GM23338 (cell line): Measurements from ENCODE around the gene FAXC. TPM values are rescaled to one million over a fixed set of nuclear protein-coding genes. Genes with fewer than 3 reads are reported as not detected.

Experiments used
- CREB1 ChIP-seq: fragments of 250-450 bp; sonication (Bioruptor Pico); IDR thresholded peaks from 2 replicates; pipeline ENCODE4 v1.5.0; 2020; ENCODE audit warnings: low read depth, mild to moderate bottlenecking, moderate library complexity
- EZH2 ChIP-seq: fragments of 200-600 bp; sonication (generic); IDR thresholded peaks from one replicate; pipeline ENCODE4 v1.8.0; 2017; ENCODE audit warnings: antibody characterized with exemption, mild to moderate bottlenecking, low read depth; ENCODE audit not compliant: unreplicated experiment
- EZH2phosphoT487 ChIP-seq: fragments of 200-600 bp; sonication (generic); IDR thresholded peaks from one replicate; pipeline ENCODE4 v1.8.1; 2018; ENCODE audit warnings: antibody characterized with exemption; ENCODE audit not compliant: unreplicated experiment
- POLR2AphosphoS5 ChIP-seq: IDR thresholded peaks from 2 replicates; pipeline ENCODE4 v1.6.1; 2016; ENCODE audit warnings: antibody characterized with exemption, low read depth
- polyA plus RNA-seq: library from polyadenylated mRNA; unstranded; fragments of >200 nt; fragmentation: Nextera tagmentation; extraction: Ambion mirVana; gene quantifications from 2 replicates; pipeline ENCODE4 v1.2.1, GENCODE V29; 2016
- total RNA-seq: library from RNA; depleted of rRNA; stranded (reverse); fragments of >200 nt; shearing (Covaris generic); gene quantifications from 2 replicates; pipeline ENCODE4 v1.2.3, GENCODE V29; 2014
- TF ChIP-seq, protein P1 (sequence below): fragments of 250-450 bp; sonication (Bioruptor Pico); IDR thresholded peaks from 2 replicates; pipeline ENCODE4 v1.5.0; 2020; ENCODE audit warnings: mild to moderate bottlenecking, moderate library complexity
- TF ChIP-seq, protein P2 (sequence below), 2 experiments: fragments of 200-600 bp in 1 of 2; sonication (generic) in 1 of 2; conservative IDR thresholded peaks; 2 replicates each; pipeline versions ENCODE4 v1.5.1 to v1.6.1; 2016 to 2017; ENCODE audit warnings: antibody characterized with exemption in 2 of 2, low read depth in 2 of 2, mild to moderate bottlenecking in 2 of 2, moderate library complexity in 1 of 2
- TF ChIP-seq, protein P3 (sequence below): IDR thresholded peaks from one replicate; pipeline ENCODE4 v1.6.1; 2018; ENCODE audit warnings: antibody characterized with exemption; ENCODE audit not compliant: unreplicated experiment
- TF ChIP-seq, protein P4 (sequence below): IDR thresholded peaks from 2 replicates; pipeline ENCODE4 v1.6.1; 2016; ENCODE audit warnings: antibody characterized with exemption

Gene FAXC
- total and polyA plus RNA-seq, 2 experiments from 2014 or later: 10.5 to 15.2 TPM

DNA sequence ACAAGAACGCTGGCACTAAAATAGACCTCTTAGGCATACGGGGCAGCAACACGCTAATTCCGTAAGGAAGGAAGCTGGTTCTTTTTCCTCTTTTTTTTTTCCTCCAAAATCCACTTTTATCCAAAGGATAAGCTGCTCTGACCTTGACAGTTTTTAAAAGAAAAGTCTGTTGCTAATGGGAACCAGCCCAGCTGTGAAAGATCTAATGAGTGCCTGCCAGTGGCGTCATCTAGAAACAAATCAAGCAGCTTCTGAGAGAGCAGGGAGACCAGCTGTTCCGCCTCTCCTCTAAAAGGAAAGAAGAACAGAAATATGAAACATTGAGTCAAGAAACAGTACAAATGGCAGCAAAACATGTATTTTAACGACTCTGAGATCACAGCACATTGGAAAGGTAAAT, 78.6 kb downstream of the FAXC start (continued):
- TF ChIP-seq, protein P1, sequence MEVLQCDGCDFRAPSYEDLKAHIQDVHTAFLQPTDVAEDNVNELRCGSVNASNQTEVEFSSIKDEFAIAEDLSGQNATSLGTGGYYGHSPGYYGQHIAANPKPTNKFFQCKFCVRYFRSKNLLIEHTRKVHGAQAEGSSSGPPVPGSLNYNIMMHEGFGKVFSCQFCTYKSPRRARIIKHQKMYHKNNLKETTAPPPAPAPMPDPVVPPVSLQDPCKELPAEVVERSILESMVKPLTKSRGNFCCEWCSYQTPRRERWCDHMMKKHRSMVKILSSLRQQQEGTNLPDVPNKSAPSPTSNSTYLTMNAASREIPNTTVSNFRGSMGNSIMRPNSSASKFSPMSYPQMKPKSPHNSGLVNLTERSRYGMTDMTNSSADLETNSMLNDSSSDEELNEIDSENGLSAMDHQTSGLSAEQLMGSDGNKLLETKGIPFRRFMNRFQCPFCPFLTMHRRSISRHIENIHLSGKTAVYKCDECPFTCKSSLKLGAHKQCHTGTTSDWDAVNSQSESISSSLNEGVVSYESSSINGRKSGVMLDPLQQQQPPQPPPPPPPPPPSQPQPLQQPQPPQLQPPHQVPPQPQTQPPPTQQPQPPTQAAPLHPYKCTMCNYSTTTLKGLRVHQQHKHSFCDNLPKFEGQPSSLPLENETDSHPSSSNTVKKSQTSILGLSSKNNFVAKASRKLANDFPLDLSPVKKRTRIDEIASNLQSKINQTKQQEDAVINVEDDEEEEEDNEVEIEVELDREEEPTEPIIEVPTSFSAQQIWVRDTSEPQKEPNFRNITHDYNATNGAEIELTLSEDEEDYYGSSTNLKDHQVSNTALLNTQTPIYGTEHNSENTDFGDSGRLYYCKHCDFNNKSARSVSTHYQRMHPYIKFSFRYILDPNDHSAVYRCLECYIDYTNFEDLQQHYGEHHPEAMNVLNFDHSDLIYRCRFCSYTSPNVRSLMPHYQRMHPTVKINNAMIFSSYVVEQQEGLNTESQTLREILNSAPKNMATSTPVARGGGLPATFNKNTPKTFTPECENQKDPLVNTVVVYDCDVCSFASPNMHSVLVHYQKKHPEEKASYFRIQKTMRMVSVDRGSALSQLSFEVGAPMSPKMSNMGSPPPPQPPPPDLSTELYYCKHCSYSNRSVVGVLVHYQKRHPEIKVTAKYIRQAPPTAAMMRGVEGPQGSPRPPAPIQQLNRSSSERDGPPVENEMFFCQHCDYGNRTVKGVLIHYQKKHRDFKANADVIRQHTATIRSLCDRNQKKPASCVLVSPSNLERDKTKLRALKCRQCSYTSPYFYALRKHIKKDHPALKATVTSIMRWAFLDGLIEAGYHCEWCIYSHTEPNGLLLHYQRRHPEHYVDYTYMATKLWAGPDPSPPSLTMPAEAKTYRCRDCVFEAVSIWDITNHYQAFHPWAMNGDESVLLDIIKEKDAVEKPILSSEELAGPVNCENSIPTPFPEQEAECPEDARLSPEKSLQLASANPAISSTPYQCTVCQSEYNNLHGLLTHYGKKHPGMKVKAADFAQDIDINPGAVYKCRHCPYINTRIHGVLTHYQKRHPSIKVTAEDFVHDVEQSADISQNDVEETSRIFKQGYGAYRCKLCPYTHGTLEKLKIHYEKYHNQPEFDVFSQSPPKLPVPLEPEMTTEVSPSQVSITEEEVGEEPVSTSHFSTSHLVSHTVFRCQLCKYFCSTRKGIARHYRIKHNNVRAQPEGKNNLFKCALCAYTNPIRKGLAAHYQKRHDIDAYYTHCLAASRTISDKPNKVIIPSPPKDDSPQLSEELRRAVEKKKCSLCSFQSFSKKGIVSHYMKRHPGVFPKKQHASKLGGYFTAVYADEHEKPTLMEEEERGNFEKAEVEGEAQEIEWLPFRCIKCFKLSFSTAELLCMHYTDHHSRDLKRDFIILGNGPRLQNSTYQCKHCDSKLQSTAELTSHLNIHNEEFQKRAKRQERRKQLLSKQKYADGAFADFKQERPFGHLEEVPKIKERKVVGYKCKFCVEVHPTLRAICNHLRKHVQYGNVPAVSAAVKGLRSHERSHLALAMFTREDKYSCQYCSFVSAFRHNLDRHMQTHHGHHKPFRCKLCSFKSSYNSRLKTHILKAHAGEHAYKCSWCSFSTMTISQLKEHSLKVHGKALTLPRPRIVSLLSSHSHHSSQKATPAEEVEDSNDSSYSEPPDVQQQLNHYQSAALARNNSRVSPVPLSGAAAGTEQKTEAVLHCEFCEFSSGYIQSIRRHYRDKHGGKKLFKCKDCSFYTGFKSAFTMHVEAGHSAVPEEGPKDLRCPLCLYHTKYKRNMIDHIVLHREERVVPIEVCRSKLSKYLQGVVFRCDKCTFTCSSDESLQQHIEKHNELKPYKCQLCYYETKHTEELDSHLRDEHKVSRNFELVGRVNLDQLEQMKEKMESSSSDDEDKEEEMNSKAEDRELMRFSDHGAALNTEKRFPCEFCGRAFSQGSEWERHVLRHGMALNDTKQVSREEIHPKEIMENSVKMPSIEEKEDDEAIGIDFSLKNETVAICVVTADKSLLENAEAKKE (CRISPR knock-in tag): no peak
- TF ChIP-seq, protein P2, sequence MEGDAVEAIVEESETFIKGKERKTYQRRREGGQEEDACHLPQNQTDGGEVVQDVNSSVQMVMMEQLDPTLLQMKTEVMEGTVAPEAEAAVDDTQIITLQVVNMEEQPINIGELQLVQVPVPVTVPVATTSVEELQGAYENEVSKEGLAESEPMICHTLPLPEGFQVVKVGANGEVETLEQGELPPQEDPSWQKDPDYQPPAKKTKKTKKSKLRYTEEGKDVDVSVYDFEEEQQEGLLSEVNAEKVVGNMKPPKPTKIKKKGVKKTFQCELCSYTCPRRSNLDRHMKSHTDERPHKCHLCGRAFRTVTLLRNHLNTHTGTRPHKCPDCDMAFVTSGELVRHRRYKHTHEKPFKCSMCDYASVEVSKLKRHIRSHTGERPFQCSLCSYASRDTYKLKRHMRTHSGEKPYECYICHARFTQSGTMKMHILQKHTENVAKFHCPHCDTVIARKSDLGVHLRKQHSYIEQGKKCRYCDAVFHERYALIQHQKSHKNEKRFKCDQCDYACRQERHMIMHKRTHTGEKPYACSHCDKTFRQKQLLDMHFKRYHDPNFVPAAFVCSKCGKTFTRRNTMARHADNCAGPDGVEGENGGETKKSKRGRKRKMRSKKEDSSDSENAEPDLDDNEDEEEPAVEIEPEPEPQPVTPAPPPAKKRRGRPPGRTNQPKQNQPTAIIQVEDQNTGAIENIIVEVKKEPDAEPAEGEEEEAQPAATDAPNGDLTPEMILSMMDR (conservative IDR thresholded peaks at IDR 0.05; ENCODE audit: low read depth in 2 of 2): no peak
- TF ChIP-seq, protein P3, sequence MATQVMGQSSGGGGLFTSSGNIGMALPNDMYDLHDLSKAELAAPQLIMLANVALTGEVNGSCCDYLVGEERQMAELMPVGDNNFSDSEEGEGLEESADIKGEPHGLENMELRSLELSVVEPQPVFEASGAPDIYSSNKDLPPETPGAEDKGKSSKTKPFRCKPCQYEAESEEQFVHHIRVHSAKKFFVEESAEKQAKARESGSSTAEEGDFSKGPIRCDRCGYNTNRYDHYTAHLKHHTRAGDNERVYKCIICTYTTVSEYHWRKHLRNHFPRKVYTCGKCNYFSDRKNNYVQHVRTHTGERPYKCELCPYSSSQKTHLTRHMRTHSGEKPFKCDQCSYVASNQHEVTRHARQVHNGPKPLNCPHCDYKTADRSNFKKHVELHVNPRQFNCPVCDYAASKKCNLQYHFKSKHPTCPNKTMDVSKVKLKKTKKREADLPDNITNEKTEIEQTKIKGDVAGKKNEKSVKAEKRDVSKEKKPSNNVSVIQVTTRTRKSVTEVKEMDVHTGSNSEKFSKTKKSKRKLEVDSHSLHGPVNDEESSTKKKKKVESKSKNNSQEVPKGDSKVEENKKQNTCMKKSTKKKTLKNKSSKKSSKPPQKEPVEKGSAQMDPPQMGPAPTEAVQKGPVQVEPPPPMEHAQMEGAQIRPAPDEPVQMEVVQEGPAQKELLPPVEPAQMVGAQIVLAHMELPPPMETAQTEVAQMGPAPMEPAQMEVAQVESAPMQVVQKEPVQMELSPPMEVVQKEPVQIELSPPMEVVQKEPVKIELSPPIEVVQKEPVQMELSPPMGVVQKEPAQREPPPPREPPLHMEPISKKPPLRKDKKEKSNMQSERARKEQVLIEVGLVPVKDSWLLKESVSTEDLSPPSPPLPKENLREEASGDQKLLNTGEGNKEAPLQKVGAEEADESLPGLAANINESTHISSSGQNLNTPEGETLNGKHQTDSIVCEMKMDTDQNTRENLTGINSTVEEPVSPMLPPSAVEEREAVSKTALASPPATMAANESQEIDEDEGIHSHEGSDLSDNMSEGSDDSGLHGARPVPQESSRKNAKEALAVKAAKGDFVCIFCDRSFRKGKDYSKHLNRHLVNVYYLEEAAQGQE: no peak
- TF ChIP-seq EZH2phosphoT487: no peak
- no peak for TF ChIP-seq EZH2
- TF ChIP-seq, protein P4, sequence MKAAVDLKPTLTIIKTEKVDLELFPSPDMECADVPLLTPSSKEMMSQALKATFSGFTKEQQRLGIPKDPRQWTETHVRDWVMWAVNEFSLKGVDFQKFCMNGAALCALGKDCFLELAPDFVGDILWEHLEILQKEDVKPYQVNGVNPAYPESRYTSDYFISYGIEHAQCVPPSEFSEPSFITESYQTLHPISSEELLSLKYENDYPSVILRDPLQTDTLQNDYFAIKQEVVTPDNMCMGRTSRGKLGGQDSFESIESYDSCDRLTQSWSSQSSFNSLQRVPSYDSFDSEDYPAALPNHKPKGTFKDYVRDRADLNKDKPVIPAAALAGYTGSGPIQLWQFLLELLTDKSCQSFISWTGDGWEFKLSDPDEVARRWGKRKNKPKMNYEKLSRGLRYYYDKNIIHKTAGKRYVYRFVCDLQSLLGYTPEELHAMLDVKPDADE: no peak
- TF ChIP-seq POLR2AphosphoS5: no peak
- no peak for TF ChIP-seq CREB1 (CRISPR knock-in tag)
